Astrocyte (in vitro differentiated cells and primary cell): ENCODE data around the gene ZNF239. TPM values are rescaled to one million over a fixed set of nuclear protein-coding genes. Genes with fewer than 3 reads are reported as not detected.
"Not testable (repeated sequence)": the region's sequence is repeated elsewhere in the genome, so short reads cannot be mapped to it uniquely, and the experiment has no call there.

ENCODE experiments used
- DNase-seq: peaks from one replicate; pipeline ENCODE4 v3.0.0-alpha.2; 2010; ENCODE audit warnings: low read depth
- FAIRE-seq: peaks from 2 replicates; lab custom pipeline; 2011; peaks lifted over from hg19 to GRCh38; lab: Jason Lieb, UNC
- H2AFZ ChIP-seq: 2 replicates; pipeline ENCODE4 v1.6.0; 2012; ENCODE audit warnings: low read depth, low read length, inconsistent platforms
- H3K27ac ChIP-seq: 2 replicates; pipeline ENCODE4 v1.5.1; 2011; ENCODE audit warnings: low read depth, low read length, inconsistent platforms
- H3K27me3 ChIP-seq: 2 replicates; pipeline ENCODE4 v1.6.0; 2011; ENCODE audit warnings: low read length, inconsistent platforms; ENCODE audit not compliant: insufficient read depth
- H3K36me3 ChIP-seq: 2 replicates; pipeline ENCODE4 v1.5.1; 2011; ENCODE audit warnings: low read length, inconsistent platforms; ENCODE audit not compliant: insufficient read depth
- H3K4me1 ChIP-seq: 2 replicates; pipeline ENCODE4 v1.5.1; 2011; ENCODE audit warnings: low read length, inconsistent platforms; ENCODE audit not compliant: insufficient read depth
- H3K4me2 ChIP-seq: 2 replicates; pipeline ENCODE4 v1.6.0; 2012; ENCODE audit warnings: low read length, inconsistent platforms
- H3K4me3 ChIP-seq: 2 replicates; pipeline ENCODE4 v1.5.1; 2011; ENCODE audit warnings: low read depth, mild to moderate bottlenecking, low read length, inconsistent platforms; ENCODE audit not compliant: insufficient read depth
- H3K79me2 ChIP-seq: 2 replicates; pipeline ENCODE4 v1.6.0; 2012; ENCODE audit warnings: mild to moderate bottlenecking, low read length, inconsistent platforms; ENCODE audit not compliant: insufficient read depth
- H3K9ac ChIP-seq: 2 replicates; pipeline ENCODE4 v1.6.0; 2012; ENCODE audit warnings: mild to moderate bottlenecking, low read length, inconsistent platforms
- H3K9me3 ChIP-seq: 2 replicates; pipeline ENCODE4 v1.5.1; 2012; ENCODE audit warnings: low read depth, mild to moderate bottlenecking, low read length, inconsistent platforms; ENCODE audit not compliant: insufficient read depth
- H4K20me1 ChIP-seq: 2 replicates; pipeline ENCODE4 v1.6.0; 2012; ENCODE audit warnings: low read length, inconsistent platforms; ENCODE audit not compliant: insufficient read depth
- H3K27ac Mint-ChIP-seq: one replicate; pipeline ENCODE4 v1.8.0; 2021; ENCODE audit warnings: mild to moderate bottlenecking, mixed read lengths; ENCODE audit not compliant: unreplicated experiment
- H3K27me3 Mint-ChIP-seq: one replicate; pipeline ENCODE4 v1.8.0; 2021; ENCODE audit warnings: low read depth, mixed read lengths; ENCODE audit not compliant: unreplicated experiment
- H3K36me3 Mint-ChIP-seq: one replicate; pipeline ENCODE4 v1.8.0; 2021; ENCODE audit warnings: low read depth, mixed read lengths; ENCODE audit not compliant: unreplicated experiment
- H3K4me1 Mint-ChIP-seq: one replicate; pipeline ENCODE4 v1.8.0; 2021; ENCODE audit warnings: low read depth, mixed read lengths; ENCODE audit not compliant: unreplicated experiment
- H3K4me3 Mint-ChIP-seq: one replicate; pipeline ENCODE4 v1.8.0; 2021; ENCODE audit warnings: mild to moderate bottlenecking, moderate library complexity, mixed read lengths; ENCODE audit not compliant: unreplicated experiment
- H3K9me3 Mint-ChIP-seq: one replicate; pipeline ENCODE4 v1.8.0; 2021; ENCODE audit warnings: mild to moderate bottlenecking, mixed read lengths; ENCODE audit not compliant: unreplicated experiment
- EZH2 ChIP-seq: IDR thresholded peaks from 2 replicates; pipeline ENCODE4 v1.6.1; 2012; ENCODE audit warnings: mild to moderate bottlenecking, low read length, inconsistent platforms; ENCODE audit not compliant: insufficient read depth
- total RNA-seq: library from RNA; stranded (reverse); gene quantifications from 2 replicates; pipeline ENCODE4 v1.2.1, GENCODE V29; 2021
- TF ChIP-seq, protein P1 (sequence below): IDR thresholded peaks from 2 replicates; pipeline ENCODE4 v1.5.1; 2011; ENCODE audit warnings: low read depth, mild to moderate bottlenecking, inconsistent platforms, low read length, moderate library complexity; ENCODE audit not compliant: insufficient read depth

ZNF239 gene
- total RNA-seq, 1 donor from 2014 or later: 5.7 TPM

DNA sequence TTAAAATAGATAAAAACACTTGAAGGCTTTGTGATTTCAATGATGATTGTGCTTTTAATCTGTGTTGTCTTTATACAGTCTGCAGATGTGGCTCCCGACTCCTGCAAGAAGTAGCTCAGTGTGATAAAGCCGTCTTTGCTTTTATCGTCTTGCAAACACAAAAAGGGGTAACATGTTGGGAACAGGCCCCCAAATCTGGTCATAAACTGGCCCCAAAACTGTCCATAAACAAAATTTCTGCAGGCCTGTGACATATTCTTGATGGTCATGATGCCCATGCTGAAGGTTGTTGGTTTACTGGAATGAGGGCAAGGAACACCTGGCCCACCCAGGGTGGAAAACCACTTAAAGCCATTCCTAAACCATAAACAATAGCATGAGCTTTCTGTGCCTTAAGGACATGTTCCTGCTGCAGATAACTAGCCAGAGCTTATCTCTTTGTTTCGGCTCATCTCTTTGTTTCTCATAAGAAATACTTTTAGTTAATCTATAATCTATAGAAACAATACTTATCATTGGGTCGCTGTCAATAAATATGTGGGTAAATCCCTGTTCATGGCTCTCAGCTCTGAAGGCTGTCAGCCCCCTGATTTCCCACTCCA is 17.0 kb upstream of the ZNF239 start:
- FAIRE-seq (no peak), DNase-seq (no peak)
- Histone ChIP-seq H3K9ac (no peak overlapping the region), H3K27me3 (no peaks in the 10 kb centered on the region), H3K9me3 (no peaks in the 10 kb centered on the region), H3K4me1 (no peaks in the 10 kb centered on the region), H3K27ac (no peak overlapping the region), H3K4me3 (no peak overlapping the region), H4K20me1 (no peaks in the 10 kb centered on the region), H2AFZ (no peak overlapping the region), H3K4me2 (no peak overlapping the region), H3K36me3 (no peaks in the 10 kb centered on the region), H3K79me2 (no peaks in the 10 kb centered on the region)
- Mint-ChIP-seq H3K4me1 (peaks cover 7% of the 10 kb centered on the region), H3K27me3 (peaks cover 19% of the 10 kb centered on the region), H3K27ac (no peak overlapping the region), H3K36me3 (no peaks in the 10 kb centered on the region), H3K4me3 (no peak overlapping the region), H3K9me3 (peaks cover 11% of the 10 kb centered on the region)
- TF ChIP-seq, protein P1, sequence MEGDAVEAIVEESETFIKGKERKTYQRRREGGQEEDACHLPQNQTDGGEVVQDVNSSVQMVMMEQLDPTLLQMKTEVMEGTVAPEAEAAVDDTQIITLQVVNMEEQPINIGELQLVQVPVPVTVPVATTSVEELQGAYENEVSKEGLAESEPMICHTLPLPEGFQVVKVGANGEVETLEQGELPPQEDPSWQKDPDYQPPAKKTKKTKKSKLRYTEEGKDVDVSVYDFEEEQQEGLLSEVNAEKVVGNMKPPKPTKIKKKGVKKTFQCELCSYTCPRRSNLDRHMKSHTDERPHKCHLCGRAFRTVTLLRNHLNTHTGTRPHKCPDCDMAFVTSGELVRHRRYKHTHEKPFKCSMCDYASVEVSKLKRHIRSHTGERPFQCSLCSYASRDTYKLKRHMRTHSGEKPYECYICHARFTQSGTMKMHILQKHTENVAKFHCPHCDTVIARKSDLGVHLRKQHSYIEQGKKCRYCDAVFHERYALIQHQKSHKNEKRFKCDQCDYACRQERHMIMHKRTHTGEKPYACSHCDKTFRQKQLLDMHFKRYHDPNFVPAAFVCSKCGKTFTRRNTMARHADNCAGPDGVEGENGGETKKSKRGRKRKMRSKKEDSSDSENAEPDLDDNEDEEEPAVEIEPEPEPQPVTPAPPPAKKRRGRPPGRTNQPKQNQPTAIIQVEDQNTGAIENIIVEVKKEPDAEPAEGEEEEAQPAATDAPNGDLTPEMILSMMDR: no peak
- TF ChIP-seq EZH2: no peak

DNA sequence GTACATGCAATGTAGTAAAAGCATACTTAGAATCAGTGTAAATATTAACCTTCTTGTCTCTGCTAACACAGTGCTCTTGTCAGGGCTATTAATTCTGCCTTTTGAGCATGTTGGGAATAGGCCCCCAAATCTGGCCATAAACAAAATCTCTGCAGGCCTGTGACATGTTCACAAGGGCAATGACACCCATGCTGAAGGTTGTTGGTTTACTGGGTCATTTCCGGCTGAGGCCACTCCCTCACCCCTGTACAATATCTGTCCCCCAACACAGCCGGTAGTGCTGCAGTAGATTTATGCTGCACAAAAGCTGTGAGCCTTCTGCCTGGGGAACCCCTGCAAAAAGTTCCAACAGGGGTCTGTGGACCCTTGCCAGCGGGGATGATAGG is 12.3 kb upstream of the ZNF239 start:
- H3K27ac ChIP-seq, H3K4me1 ChIP-seq, FAIRE-seq, H3K27me3 ChIP-seq, H2AFZ ChIP-seq, H3K36me3 Mint-ChIP-seq, H3K9ac ChIP-seq, H3K4me1 Mint-ChIP-seq, H3K36me3 ChIP-seq, H3K4me3 Mint-ChIP-seq, H4K20me1 ChIP-seq, H3K4me2 ChIP-seq, H3K27ac Mint-ChIP-seq, H3K9me3 Mint-ChIP-seq, H3K79me2 ChIP-seq, H3K4me3 ChIP-seq, H3K9me3 ChIP-seq, DNase-seq, H3K27me3 Mint-ChIP-seq: not testable (repeated sequence)

DNA sequence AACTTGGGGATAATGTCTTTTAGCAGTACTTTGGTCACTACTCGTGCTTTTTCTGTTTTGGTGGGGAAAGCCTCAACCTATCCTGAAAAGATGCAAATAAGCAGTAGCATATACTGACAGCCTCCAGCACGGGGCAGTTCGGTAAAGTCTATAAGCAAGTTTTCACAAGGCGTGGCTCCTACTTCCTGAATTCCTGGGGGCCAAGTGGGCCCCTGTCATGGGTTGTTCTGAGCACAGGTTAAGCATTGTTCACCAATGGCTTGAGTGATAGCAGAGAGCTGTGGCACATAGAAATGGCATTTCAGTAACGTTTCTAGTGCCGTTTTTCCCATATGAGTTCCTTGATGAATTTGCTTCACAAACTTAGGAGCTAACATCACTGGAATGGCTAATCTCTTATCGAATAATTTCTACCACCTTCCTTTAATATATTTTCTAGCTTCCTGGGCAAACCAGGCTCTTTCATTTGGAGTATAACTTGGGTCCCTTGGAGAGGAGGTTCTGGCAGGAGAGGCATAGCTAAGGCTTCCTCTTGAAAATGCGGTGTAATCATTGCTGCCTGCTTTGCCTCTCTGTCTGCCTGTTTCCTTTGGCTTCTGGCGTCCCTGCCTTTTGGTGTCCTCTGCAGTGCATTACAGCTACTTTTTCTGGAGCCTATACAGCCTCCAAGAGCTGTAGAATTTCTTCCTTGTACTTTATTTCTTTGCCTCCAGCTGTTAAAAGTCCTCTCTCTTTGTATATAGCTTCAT is 11.7 kb upstream of the ZNF239 start:
- Histone ChIP-seq H3K79me2 (no peaks in the 10 kb centered on the region), H3K4me1 (no peaks in the 10 kb centered on the region), H3K9me3 (no peaks in the 10 kb centered on the region), H3K36me3 (no peaks in the 10 kb centered on the region), H2AFZ (no peak overlapping the region), H4K20me1 (no peaks in the 10 kb centered on the region), H3K27me3 (no peaks in the 10 kb centered on the region), H3K4me2 (no peak overlapping the region), H3K4me3 (no peak overlapping the region), H3K9ac (no peak overlapping the region), H3K27ac (no peak overlapping the region)
- FAIRE-seq: no peak
- no peaks in the 10 kb centered on the region for H3K4me1 Mint-ChIP-seq
- no peak overlapping the region for H3K4me3 Mint-ChIP-seq
- DNase-seq: no peak
- H3K9me3 Mint-ChIP-seq: peaks cover 2% of the 10 kb centered on the region
- H3K27me3 Mint-ChIP-seq: peaks cover 4% of the 10 kb centered on the region
- no peak for TF ChIP-seq EZH2
- TF ChIP-seq, protein P1: no peak
- H3K27ac Mint-ChIP-seq: no peak overlapping the region
- no peaks in the 10 kb centered on the region for H3K36me3 Mint-ChIP-seq
